Smooth muscle cell of the umbilical artery (primary cell): ENCODE measurements around the gene TERF2IP. TPM values are rescaled to one million over a fixed set of nuclear protein-coding genes. Genes with fewer than 3 reads are reported as not detected.

Source experiments
- total RNA-seq: library from RNA; depleted of rRNA; stranded (reverse); fragments of >200 nt; gene quantifications from 2 replicates; pipeline ENCODE4 v1.2.3, GENCODE V29; 2014

TERF2IP gene, protein sequence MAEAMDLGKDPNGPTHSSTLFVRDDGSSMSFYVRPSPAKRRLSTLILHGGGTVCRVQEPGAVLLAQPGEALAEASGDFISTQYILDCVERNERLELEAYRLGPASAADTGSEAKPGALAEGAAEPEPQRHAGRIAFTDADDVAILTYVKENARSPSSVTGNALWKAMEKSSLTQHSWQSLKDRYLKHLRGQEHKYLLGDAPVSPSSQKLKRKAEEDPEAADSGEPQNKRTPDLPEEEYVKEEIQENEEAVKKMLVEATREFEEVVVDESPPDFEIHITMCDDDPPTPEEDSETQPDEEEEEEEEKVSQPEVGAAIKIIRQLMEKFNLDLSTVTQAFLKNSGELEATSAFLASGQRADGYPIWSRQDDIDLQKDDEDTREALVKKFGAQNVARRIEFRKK
- 55.6 and 56.4 TPM in 2 replicates for total RNA-seq

DNA sequence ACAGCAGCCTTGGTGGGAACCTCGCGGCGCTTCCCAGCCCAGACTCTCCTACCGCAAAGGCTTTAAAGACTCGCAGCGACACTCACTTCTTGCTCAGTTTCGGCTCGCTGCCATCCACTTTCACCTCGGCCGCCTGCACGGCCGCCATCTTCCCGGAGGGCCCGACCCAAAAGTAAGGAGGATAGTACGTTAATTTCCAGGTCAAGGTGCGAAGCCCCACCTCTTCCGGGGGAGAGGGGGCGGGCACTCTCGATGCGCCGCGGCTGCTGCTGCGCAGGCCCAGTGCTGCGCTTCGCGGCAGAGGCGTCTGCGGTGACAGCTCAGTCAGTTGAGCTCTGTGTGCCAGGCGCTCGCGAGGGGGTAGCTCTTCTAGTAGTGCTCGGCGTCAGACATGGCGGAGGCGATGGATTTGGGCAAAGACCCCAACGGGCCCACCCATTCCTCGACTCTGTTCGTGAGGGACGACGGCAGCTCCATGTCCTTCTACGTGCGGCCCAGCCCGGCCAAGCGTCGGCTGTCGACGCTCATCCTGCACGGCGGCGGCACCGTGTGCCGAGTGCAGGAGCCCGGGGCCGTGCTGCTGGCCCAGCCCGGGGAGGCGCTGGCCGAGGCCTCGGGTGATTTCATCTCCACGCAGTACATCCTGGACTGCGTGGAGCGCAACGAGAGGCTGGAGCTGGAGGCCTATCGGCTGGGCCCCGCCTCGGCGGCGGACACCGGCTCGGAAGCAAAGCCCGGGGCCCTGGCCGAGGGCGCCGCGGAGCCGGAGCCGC is at the start of gene TERF2IP, which contains the start of gene KARS1:
TSS of gene TERF2IP (plus strand) at position 282 of the 773 bp plus-strand sequence. CDS start at position 392, 110 bp downstream.
TSS of gene KARS1 (minus strand) at position 174 of the 773 bp plus-strand sequence. CDS start at position 148, 26 bp downstream.

DNA sequence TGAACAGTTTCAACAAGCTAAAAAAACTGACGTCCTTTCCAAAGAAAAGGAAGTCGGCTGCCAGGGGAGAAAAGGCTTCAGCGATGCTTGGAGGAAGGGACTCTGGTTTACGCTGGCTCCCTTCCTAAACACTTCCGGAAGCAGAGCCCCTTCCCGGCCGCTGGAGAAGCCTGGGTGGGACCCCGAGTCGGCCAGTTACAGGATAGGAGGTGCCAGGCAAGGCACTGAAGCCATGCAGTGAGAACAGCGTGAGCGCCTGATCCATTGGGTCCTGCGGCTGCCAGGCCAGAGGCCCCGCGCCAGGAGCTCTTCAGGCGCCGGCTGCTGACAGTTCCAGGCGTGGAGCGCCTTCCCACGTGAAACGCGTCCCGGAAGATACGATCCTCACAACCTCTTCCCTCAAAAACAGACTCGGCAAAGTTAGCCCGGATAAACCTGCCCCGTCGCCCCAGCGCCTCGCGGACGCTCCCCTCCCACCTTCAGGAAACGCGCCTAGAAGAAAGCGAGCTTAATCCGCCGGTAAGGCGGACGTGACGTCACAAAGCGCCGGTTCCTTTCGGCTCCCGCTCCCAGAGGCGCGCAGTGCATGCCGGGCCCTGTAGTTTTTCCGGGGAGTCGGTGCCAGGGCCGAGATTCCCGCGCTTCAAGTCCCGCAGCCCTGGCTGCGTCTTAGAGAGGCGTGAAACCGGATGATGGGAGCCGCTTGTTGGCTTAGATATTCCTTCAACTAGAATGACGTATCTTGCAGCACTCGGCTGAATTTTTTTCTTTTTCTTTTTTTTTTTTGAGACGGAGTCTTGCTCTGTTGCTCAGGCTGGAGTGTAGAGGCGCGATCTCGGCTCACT is 24.6 kb upstream of the TERF2IP start, which contains the start of gene ADAT1:
TSS of gene ADAT1 (minus strand) at position 521 of the 845 bp plus-strand sequence. CDS start 2,482 bp downstream, outside the sequence.

DNA sequence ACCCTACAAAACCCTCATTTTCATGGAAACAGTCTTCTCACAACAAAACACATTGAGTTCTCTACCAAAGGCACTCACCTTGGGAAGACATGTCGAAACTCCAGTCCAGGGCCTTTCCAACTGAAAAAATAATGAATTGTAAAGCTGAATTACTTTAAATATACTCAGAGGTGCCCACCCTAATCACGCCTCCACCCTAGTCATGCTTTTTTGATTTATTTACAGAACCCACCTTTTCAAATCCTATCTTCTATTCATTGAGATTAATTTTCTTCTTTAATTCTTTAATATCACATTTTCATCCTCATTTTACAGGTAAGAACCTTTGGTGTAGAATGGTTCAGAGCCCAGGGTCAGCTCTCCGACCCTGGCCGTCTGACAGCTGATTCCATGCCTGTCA is 29.3 kb downstream of the TERF2IP start, which contains the start of gene CPHXL2:
TSS of gene CPHXL2 (minus strand) at position 101 of the 400 bp plus-strand sequence. CDS start at position 91, 10 bp downstream.

DNA sequence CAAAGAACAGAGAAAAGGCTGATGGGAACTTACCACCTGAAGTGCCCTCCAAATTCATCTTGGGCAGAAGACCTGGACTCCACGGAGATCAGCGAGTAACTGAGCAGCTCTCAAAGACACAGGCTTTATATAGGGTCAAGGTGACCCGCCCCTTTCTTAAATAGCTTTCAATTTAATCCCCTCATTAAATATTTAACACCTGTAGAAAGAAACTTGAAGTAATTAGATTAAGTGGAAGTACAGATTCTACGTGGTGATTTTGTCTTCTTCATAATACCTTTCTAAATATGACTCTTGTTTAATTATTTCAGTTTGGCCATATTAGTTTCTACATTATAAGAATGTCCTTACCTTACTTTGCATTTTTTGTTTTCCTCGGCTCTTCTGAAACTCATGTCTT is 53.8 kb downstream of the TERF2IP start, which contains the start of gene DUXB:
TSS of gene DUXB (minus strand) at position 101 of the 400 bp plus-strand sequence. CDS start at position 58, 43 bp downstream.

Other genes with a start within 250 kb of the TERF2IP start
- 52.0 and 64.4 TPM in 2 replicates for gene CFDP1, start 214.3 kb upstream of the TERF2IP start, total RNA-seq
- gene TMEM170A, start 183.1 kb upstream of the TERF2IP start, total RNA-seq = 22.0 and 22.1 TPM in 2 replicates
- 4.5 and 6.2 TPM in 2 replicates for gene CHST6, start 152.3 kb upstream of the TERF2IP start, total RNA-seq
- 0.23 TPM in 1 of 2 replicates, not detected in the other for gene CHST5, start 111.7 kb upstream of the TERF2IP start, total RNA-seq
- 17.2 and 21.5 TPM in 2 replicates for gene TMEM231, start 91.5 kb upstream of the TERF2IP start, total RNA-seq
- gene GABARAPL2, start 81.4 kb upstream of the TERF2IP start, total RNA-seq = 50.2 and 85.2 TPM in 2 replicates
- 68.9 and 80.5 TPM in 2 replicates for gene ADAT1, start 24.5 kb upstream of the TERF2IP start, total RNA-seq
- 127 and 164 TPM in 2 replicates for gene KARS1, start 108 bp upstream of the TERF2IP start, total RNA-seq
- not detected in 2 replicates for gene CPHXL2, start 29.2 kb downstream of the TERF2IP start, total RNA-seq
- not detected in 2 replicates for gene DUXB, start 53.7 kb downstream of the TERF2IP start, total RNA-seq
- not detected in 2 replicates for gene CPHXL, start 78.7 kb downstream of the TERF2IP start, total RNA-seq